NB4 (cell line): Measurements from ENCODE around the gene STARD3NL.
A peak's percentile ranks its signal among the peaks of the same experiment; 100 is the strongest.
"Not testable (repeated sequence)": the region's sequence is repeated elsewhere in the genome, so short reads cannot be mapped to it uniquely, and the experiment has no call there.

Experiments used
- DNase-seq: peaks from one replicate; pipeline ENCODE4 v3.0.0; 2010; ENCODE audit warnings: low read depth
- H3K4me3 ChIP-seq: one replicate; pipeline ENCODE4 v1.5.1; 2011; ENCODE audit warnings: mild to moderate bottlenecking, low read depth, low read length, moderate library complexity
- MYC ChIP-seq: IDR thresholded peaks from 2 replicates; pipeline ENCODE4 v1.6.1; 2011; ENCODE audit warnings: low read depth, low read length
- POLR2A ChIP-seq: IDR thresholded peaks from 2 replicates; pipeline ENCODE4 v1.6.1; 2011; ENCODE audit warnings: mild to moderate bottlenecking; ENCODE audit not compliant: insufficient read length; ENCODE audit errors: extremely low read depth
- TF ChIP-seq, protein P1 (sequence below): IDR thresholded peaks from one replicate; pipeline ENCODE4 v1.5.1; 2012; ENCODE audit warnings: low read depth, low read length
- TF ChIP-seq, protein P2 (sequence below): IDR thresholded peaks from 2 replicates; pipeline ENCODE4 v1.6.1; 2011; ENCODE audit warnings: low read depth, low read length

Gene STARD3NL

GRCh38 chr7:38242814-38243213 is 64.8 kb downstream of the STARD3NL start:
- H3K4me3 ChIP-seq = no peak overlapping the region
- TF ChIP-seq, protein P1, sequence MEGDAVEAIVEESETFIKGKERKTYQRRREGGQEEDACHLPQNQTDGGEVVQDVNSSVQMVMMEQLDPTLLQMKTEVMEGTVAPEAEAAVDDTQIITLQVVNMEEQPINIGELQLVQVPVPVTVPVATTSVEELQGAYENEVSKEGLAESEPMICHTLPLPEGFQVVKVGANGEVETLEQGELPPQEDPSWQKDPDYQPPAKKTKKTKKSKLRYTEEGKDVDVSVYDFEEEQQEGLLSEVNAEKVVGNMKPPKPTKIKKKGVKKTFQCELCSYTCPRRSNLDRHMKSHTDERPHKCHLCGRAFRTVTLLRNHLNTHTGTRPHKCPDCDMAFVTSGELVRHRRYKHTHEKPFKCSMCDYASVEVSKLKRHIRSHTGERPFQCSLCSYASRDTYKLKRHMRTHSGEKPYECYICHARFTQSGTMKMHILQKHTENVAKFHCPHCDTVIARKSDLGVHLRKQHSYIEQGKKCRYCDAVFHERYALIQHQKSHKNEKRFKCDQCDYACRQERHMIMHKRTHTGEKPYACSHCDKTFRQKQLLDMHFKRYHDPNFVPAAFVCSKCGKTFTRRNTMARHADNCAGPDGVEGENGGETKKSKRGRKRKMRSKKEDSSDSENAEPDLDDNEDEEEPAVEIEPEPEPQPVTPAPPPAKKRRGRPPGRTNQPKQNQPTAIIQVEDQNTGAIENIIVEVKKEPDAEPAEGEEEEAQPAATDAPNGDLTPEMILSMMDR = no peak
- TF ChIP-seq MYC (no peak), POLR2A (no peak)
- TF ChIP-seq, protein P2, sequence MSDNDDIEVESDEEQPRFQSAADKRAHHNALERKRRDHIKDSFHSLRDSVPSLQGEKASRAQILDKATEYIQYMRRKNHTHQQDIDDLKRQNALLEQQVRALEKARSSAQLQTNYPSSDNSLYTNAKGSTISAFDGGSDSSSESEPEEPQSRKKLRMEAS = no peak
- no peak for DNase-seq

DNA sequence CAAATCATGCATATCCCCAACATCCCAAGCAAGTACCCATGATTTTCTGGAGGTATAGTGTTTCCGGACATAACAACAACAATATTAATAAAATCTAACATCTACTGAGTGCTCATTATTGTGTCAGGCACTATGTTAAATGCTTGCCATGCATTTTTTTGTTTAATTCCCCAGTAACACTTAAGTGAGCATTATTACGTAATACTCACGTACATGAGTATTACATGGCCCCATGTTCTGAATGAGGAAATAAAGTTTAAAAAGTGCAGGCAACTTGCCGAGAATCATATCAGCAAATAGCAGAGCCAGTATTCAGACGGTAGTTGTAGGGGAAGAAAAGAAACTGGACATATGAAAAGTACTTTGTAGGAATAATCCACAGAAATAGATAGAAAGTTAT is 65.3 kb downstream of the STARD3NL start:
- peak; percentile 74 for DNase-seq

GRCh38 chr7:38244516-38244915 is 66.5 kb downstream of the STARD3NL start:
- TF ChIP-seq POLR2A (no peak), MYC (no peak)
- TF ChIP-seq, protein P1 = no peak
- TF ChIP-seq, protein P2 = no peak
- H3K4me3 ChIP-seq = no peak overlapping the region
- DNase-seq = no peak

More for the DNA sequence above, 65.3 kb downstream of the STARD3NL start:
- not testable (repeated sequence) for H3K4me3 ChIP-seq

- TF ChIP-seq, protein P2 = no peak
- TF ChIP-seq POLR2A (no peak), MYC (no peak)
- TF ChIP-seq, protein P1 = no peak
- H3K4me3 ChIP-seq = no peak overlapping the region
These were observed 67.4 kb downstream of the STARD3NL start for GRCh38 chr7:38245409-38245977.

DNA sequence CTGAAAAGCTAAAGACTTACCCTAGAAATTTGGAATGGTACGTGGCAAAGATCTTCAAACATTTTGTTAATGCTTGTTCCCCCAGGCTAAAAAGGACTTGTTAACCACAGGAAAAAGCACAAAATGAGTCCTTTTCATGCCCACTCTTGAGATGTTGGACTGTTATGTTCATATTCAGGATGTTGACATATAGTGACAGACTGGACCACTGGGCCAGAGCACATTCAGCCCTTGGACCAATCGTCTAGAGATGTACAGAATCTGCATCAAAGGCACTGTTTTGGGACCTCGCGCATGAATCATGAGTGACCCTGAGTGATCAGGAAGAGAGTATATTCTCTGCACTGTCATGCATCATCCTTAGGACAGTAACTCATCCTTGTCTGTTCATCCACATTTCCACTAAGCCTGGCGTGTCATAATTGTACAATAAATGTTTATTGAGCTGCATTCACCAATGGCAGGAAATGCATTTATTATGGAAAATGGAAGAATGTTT is 70.1 kb downstream of the STARD3NL start:
- H3K4me3 ChIP-seq = no peak overlapping the region
- DNase-seq = no peak
- TF ChIP-seq POLR2A (no peak), MYC (no peak)
- TF ChIP-seq, protein P2 = no peak
- TF ChIP-seq, protein P1 = no peak

More at GRCh38 chr7:38245409-38245977, 67.4 kb downstream of the STARD3NL start:
- no peak for DNase-seq

GRCh38 chr7:38249849-38250248 is 71.8 kb downstream of the STARD3NL start:
- not testable (repeated sequence) for H3K4me3 ChIP-seq
- peak; percentile 52 for DNase-seq

- TF ChIP-seq, protein P1 = no peak
- TF ChIP-seq MYC (no peak), POLR2A (no peak)
- TF ChIP-seq, protein P2 = no peak
- DNase-seq = no peak
- H3K4me3 ChIP-seq = no peak overlapping the region
These were observed 79.3 kb downstream of the STARD3NL start for GRCh38 chr7:38257350-38257677.

GRCh38 chr7:38259157-38259556 is 81.1 kb downstream of the STARD3NL start:
- DNase-seq, H3K4me3 ChIP-seq: not testable (repeated sequence)

- H3K4me3 ChIP-seq = not testable (repeated sequence)
These were observed 83.6 kb downstream of the STARD3NL start for GRCh38 chr7:38261601-38262000.

GRCh38 chr7:38262026-38262425 is 84.0 kb downstream of the STARD3NL start:
- H3K4me3 ChIP-seq, DNase-seq: not testable (repeated sequence)

More at GRCh38 chr7:38261601-38262000, 83.6 kb downstream of the STARD3NL start:
- not testable (repeated sequence) for DNase-seq
